K562 (cell line): ENCODE measurements around the gene ZSWIM4. TPM values are rescaled to one million over a fixed set of nuclear protein-coding genes. Genes with fewer than 3 reads are reported as not detected.

ENCODE experiments used
- AFF4 ChIP-seq: sonication (generic); formaldehyde crosslinking; IDR thresholded peaks from 2 replicates; pipeline ENCODE4 v1.8.0; 2023; ENCODE audit warnings: mild to moderate bottlenecking, missing genetic modification reagents
- CHD4 ChIP-seq: fragments of 200-600 bp; sonication (generic); IDR thresholded peaks from 3 replicates; pipeline ENCODE4 v1.6.1; 2012; ENCODE audit warnings: low read depth, mild to moderate bottlenecking, mixed read lengths, low read length, inconsistent platforms; ENCODE audit not compliant: insufficient read depth, insufficient replicate concordance, poor library complexity, severe bottlenecking
- HNRNPL ChIP-seq: fragments of 200-400 bp; formaldehyde crosslinking; IDR thresholded peaks from 2 replicates; pipeline ENCODE4 v1.6.1; 2017; ENCODE audit warnings: low read depth, mild to moderate bottlenecking, low read length
- ILK ChIP-seq: fragments of 450-650 bp; IDR thresholded peaks from 2 replicates; pipeline ENCODE4 v1.6.1; 2016; ENCODE audit warnings: missing genetic modification characterization, low read depth, mild to moderate bottlenecking, missing compliant biosample characterization, moderate library complexity, borderline replicate concordance
- KLF13 ChIP-seq: fragments of 450-650 bp; IDR thresholded peaks from 2 replicates; pipeline ENCODE4 v1.6.1; 2016; ENCODE audit warnings: missing genetic modification characterization, low read depth, mild to moderate bottlenecking, missing compliant biosample characterization, moderate library complexity, borderline replicate concordance
- MYBL2 ChIP-seq, 2 experiments: fragments of 450-650 bp in 1 of 2; sonication (generic) in 1 of 2; formaldehyde crosslinking in 1 of 2; IDR thresholded peaks; 2 replicates each; pipeline versions ENCODE4 v1.6.1 to v1.8.1; 2017 to 2022; ENCODE audit warnings: borderline replicate concordance in 1 of 2, inconsistent platforms in 1 of 2, low read depth in 1 of 2, mild to moderate bottlenecking in 1 of 2, missing genetic modification reagents in 1 of 2, moderate library complexity in 1 of 2
- PTRF ChIP-seq: fragments of 450-650 bp; IDR thresholded peaks from 2 replicates; pipeline ENCODE4 v1.6.1; 2016; ENCODE audit warnings: mild to moderate bottlenecking, missing genetic modification characterization, missing compliant biosample characterization
- RNF219 ChIP-seq: fragments of 250-450 bp; sonication (Bioruptor Pico); IDR thresholded peaks from 2 replicates; pipeline ENCODE4 v1.5.0; 2022; ENCODE audit warnings: mild to moderate bottlenecking
- STAT6 ChIP-seq: sonication (generic); formaldehyde crosslinking; IDR thresholded peaks from 2 replicates; pipeline ENCODE4 v1.8.1; 2023; ENCODE audit warnings: mild to moderate bottlenecking, missing genetic modification reagents
- ZBTB34 ChIP-seq: fragments of 250-450 bp; sonication (Bioruptor Pico); IDR thresholded peaks from 2 replicates; pipeline ENCODE4 v1.8.0; 2021; ENCODE audit warnings: mild to moderate bottlenecking, moderate library complexity
- ZNF212 ChIP-seq: fragments of 450-650 bp; formaldehyde crosslinking; IDR thresholded peaks from 2 replicates; pipeline ENCODE4 v1.4.0; 2020; ENCODE audit warnings: mild to moderate bottlenecking
- ZNF224 ChIP-seq: sonication (generic); formaldehyde crosslinking; IDR thresholded peaks from 2 replicates; pipeline ENCODE4 v1.8.0; 2022; ENCODE audit warnings: mild to moderate bottlenecking, missing genetic modification reagents
- ZNF408 ChIP-seq: fragments of 250-450 bp; sonication (Bioruptor Pico); IDR thresholded peaks from 2 replicates; pipeline ENCODE4 v1.4.0; 2020; ENCODE audit warnings: low read depth, mild to moderate bottlenecking, moderate library complexity
- polyA plus RNA-seq, 8 experiments: library from polyadenylated mRNA; depleted of rRNA in 4 of 8; stranded (reverse) in 5 of 8; unstranded in 3 of 8; fragments of >200 nt; fragmentation: Nextera tagmentation in 2 of 8; fragmentation: Illumina TruSeq in 1 of 8; extraction: Ambion mirVana in 2 of 8; extraction: Trizol in 1 of 8; gene quantifications; 2 replicates each; pipeline versions ENCODE4 v1.2.1 to v1.2.3, GENCODE V29; 2011 to 2014; ENCODE audit warnings: inconsistent platforms in 1 of 8, missing spikeins in 1 of 8
- total RNA-seq, 7 experiments: library from RNA; depleted of rRNA in 6 of 7; stranded (reverse); fragments of >200 nt in 6 of 7; fragmentation: Illumina TruSeq in 2 of 7; extraction: Trizol in 2 of 7; gene quantifications; 2 replicates each; pipeline versions ENCODE4 v1.2.1 to v1.2.3, GENCODE V29; 2011 to 2021; ENCODE audit warnings: low replicate concordance in 1 of 7

The ZSWIM4 gene
- total and polyA plus RNA-seq, 9 of the 15 experiments (the other 6 are each of a cell fraction or from before 2014, with no cell fraction given), result 0.25 to 3.7 (median 0.79) TPM; not detected in 2

GRCh38 chr19:13847407-13848339, 52.4 kb downstream of the ZSWIM4 start (continued):
- TF ChIP-seq STAT6 (CRISPR knock-in tag) (no peak), ZNF408 (CRISPR knock-in tag) (no peak), CHD4 (peak; percentile 100), RNF219 (CRISPR knock-in tag) (no peak), PTRF (no peak), AFF4 (peak; percentile 46; the same call in 1 of the 2 replicates), HNRNPL (peak; percentile 89), MYBL2 (IDR thresholded peaks at IDR 0.05; ENCODE audit: low read depth) (no peak), MYBL2 (CRISPR knock-in tag; IDR thresholded peaks at IDR 0.05; ENCODE audit: borderline replicate concordance) (no peak), ZNF212 (CRISPR knock-in tag) (no peak), ZBTB34 (CRISPR knock-in tag) (no peak), ZNF224 (CRISPR knock-in tag) (no peak), KLF13 (tag) (peak; percentile 47; the same call in 1 of the 2 replicates), ILK (tag) (no peak)
